HG02588 (cell line): Measurements from ENCODE around the gene CLEC18A.
"Not testable (repeated sequence)": the region's sequence is repeated elsewhere in the genome, so short reads cannot be mapped to it uniquely, and the experiment has no call there.

Experiments used
- ATAC-seq: cut with Tn5 transposase; IDR thresholded peaks from one replicate; pipeline ENCODE4 v1.9.1; 2021; ENCODE audit warnings: mild to moderate bottlenecking, moderate library complexity; ENCODE audit not compliant: unreplicated experiment

Gene CLEC18A

DNA sequence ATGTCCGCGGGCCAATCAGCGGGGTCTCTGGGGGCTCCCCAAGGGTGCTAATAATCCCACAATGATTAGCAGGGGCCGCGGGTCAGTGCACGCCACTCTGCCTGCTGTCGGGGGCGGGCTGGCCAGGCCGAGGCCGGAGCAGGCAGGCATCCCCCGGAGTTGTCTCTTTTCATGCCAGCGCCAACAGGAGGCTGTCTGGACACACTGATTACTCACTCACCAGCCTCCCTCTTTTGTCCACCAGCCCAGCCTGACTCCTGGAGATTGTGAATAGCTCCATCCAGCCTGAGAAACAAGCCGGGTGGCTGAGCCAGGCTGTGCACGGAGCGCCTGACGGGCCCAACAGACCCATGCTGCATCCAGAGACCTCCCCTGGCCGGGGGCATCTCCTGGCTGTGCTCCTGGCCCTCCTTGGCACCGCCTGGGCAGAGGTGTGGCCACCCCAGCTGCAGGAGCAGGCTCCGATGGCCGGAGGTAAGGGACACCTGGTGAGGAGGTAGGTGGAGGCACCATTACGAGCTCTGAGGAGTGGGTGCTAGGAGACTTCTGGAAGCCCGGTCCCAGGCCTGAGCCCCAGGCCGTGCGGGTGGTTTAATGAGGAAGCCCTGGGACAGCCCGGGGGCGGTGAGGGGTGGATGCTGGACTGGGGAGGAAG lies at the start of gene CLEC18A:
Gene CLEC18A, plus strand, starts transcription at position 318 of the 655 bp plus-strand sequence. Its CDS starts 33 bp downstream, at position 351.
- ATAC-seq = not testable (repeated sequence)

DNA sequence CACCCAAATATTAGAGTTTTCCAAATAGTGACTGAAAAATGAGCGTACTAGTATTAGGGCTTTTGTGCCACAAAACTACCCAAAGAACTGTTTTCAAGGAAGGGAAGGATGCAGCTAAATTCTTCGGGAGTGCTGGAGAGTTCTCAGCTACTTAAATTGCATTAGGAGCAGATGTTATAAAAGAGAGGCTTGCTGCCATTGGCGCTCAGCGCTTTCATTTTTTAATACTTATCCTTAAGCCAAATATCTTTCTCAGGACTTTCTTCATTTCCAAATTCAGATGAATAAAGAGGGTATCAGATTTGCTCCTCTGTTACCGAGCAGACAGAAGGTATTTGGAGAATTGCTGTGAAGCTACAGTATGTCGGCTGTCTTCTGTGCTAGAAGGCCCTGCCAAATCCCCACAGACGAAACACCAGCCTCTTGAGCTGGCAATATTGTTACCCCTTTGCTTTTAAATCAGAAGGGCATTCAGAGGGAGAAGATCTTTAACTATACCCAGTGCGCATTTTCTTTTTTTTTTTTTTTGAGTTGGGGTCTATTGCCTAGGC lies 47.2 kb upstream of the CLEC18A start:
- ATAC-seq = no peak

DNA sequence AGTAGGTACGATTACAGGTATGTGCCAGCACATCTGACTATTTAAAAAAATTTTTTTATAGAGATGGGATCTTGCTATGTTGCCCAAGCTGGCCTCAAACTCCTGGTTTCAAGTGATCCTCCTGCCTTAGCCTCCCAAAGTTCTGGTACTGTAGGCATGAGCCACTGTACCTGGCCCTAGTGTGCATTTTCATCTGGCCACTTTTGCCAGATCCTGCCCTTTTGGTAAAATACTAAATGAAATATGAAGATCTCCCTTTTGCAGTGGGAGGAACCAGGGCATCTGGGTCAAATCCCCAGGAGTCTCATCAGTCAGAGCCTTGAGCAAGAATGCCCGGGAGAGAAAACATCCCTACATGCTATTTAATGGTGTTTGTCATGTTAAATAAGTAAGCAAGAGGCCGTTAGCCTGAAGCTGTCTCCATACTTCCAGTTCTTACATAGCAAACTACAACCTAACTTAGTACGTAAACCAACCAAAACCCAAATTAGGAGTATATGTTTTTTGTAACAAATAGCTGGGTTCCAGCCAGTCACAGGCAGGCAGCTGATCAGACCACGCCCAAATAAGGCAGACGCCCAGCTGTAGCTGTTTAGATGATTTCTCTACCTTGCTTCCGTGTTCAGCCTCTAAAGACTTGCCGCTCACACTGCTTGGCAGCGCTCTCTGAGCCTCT lies 46.5 kb upstream of the CLEC18A start:
- ATAC-seq = no peak

DNA sequence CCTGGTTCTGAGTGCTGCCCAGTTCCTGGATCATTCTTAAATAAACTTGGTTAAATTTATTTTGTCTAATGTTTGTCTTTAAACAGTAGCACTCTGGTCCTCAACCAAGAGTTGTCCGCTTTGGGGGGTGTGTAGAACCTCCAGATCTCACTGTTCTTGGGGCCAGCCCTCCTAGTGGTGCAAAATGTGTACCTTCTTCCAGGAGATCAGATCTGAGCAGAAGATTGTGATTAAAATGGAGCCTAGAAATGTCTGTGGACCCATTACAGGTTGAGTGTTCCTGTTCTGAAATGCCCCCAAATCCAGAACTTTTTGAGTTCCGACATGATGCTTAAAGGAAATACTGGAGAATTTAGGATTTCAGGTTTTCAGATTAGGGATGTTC lies 46.0 kb upstream of the CLEC18A start:
- no peak for ATAC-seq

DNA sequence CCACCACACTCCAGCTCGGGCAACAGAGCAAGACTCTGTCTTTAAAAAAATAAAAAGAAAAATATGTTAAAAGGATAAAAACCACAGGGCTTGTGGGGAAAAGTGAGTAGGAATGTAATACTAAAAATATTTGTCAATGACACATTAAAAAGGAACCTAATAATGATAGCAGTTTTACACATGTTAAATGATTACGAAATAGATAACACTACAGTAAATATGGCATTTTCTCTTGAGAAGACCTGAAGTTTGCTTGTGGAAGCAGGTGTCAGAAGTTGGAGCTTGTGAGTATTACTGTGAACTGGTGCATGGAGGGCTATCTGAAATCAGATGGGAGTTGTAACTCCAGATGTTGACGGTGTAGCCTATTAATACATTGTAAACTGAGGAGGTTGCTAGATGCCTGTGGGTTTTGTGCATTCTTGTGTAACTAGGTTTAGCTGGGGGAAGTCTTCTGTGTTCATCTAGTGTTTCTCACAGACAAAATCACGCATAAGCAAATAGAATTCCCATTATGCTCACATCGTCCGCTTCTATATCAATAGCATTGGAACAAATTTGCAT lies 44.2 kb upstream of the CLEC18A start:
- ATAC-seq = no peak

DNA sequence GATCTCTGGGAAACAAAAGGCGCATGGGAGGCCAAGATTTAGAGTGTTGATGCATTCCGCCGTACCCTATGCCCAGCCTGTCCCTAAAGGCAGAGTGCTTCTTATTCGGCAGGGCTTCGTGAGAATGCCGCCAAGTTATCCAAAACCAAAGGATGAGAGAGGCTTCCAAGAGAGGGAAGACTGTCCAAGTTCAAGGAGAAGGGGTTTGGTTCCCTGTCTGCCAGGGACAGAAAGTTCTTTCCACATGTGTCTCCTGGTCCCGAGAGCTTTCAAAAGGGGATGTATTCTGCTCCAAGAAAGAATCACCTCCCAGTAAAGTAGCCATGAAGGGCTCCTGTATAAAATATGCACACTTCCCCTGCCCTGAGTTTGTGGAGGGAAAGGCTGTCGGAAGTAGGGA lies 42.1 kb upstream of the CLEC18A start:
- ATAC-seq = no peak

DNA sequence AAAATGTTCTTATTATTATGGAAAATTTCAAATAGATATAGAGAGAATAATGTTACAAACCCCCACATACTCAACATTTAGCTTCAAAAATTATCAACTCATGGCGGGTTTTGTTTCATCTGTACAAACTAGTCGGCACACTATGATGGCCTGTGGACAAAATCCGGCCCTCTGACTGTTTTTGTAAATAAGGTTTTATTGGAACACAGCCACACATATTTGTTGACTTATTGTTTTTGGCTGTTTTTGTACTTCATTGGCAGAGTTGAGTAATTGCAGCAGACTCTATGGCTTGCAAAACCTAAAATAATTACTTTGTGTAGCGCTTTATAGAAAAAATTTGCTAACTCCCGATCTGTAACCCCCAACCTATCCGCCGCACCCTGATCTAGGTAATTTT lies 41.4 kb upstream of the CLEC18A start:
- ATAC-seq = no peak

DNA sequence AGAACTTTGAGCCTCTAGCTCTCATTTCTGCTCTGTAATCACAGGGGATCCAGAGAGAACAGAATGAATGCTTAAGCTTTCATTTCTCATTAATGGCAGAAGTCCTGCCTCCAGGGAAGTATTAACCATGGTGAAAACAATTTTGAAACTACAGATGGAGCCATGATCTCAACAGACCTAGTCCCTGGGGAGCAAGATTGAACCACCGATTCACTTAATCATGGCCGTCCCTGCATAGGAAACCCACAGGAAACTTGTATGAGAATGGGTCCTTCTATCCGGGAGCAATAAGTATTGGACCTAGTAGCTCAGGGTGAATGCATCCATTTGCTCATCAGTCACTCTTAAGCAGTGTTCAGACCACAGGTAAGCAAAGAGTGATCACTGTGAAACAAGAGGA lies 40.2 kb upstream of the CLEC18A start:
- no peak for ATAC-seq

DNA sequence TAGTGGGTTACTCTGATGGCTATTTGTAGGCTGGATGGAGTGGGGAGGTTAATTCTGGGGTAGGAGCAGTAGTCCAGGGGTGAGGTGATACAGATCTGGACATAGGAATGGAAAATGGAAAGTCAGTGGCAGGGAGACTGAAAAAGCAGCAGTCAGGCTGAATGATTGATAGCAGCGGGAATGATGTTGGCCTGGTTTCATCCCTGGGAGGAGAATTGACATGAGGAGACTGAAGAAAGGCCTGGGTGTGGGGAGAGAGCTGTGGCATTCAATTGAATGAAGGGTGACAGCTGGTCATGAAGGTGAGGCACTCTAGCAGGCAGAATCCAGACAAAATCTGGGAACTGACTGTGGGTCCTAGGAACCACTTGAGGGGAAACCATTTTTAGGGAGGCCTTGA lies 34.7 kb upstream of the CLEC18A start:
- no peak for ATAC-seq

DNA sequence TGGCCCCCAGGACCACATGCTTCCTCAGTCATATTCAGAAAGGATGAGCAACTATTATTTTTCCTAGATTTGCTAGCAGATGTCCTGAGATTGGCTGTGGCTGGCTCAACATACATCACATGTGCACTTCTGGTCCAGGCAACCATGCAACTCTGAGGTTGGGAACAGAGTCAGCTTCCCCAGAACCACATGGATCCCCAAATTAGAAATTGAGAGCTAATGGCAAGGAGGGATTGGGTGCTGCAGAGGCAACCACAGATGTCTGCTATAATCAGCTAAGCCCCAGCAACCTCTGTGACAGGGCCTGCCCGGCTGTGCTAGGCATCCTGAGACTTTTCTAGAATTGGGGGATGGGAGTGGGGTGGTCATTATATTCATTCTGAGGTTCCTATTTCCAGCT lies 33.8 kb upstream of the CLEC18A start:
- ATAC-seq = no peak

DNA sequence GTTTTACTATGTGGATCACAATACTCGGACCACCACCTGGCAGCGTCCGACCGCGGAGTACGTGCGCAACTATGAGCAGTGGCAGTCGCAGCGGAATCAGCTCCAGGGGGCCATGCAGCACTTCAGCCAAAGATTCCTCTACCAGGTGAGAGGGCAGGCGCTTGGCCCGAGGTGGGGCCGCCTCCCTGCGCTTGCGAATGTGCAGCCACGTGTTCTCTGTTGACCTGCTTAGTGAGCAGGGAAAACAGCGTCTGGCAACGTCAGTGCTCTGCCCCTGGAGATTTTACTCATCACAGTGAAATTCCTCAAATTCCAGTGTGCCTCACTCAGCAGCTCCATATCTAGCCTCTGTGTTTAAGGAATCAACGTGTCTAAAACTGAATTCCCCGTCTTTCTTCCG lies 33.4 kb upstream of the CLEC18A start:
- no peak for ATAC-seq

DNA sequence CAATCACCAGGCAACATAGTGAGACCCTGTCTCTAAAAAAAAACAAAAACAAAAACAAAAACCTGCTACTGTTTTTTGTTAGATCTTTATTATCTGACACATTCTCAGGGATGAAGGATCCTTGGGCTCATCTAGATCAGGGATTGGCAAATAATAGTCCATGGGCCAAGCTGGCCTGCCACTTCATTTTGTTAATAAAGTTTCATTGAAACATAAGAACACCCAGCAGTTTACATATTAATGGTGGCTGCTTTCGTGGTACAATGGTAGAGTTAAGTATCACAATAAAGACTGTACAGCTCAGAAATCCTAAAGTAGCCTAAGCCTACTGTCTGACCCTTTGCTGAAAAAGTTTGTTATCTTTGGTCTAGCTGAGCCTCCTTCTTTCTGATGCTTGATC lies 32.9 kb upstream of the CLEC18A start:
- no peak for ATAC-seq

DNA sequence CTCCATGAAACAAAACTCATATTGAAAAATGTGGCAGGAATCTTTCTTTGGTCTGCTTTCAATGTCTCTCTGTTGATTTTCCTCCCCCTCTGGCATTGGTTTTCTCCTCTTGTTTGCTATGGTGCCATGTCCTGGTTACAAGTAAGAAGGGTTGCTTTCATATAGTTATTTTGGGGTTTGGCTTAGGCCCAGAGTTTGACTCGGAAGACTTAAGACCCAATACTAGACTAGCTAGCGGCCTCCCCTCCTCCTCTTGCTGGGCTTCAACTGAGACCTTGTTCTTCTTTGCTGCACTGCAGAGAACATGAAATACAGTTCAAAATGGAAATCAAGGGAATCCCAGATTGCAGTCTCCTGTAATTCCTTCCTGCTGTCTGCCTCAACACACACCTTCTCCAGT lies 30.0 kb upstream of the CLEC18A start:
- no peak for ATAC-seq

DNA sequence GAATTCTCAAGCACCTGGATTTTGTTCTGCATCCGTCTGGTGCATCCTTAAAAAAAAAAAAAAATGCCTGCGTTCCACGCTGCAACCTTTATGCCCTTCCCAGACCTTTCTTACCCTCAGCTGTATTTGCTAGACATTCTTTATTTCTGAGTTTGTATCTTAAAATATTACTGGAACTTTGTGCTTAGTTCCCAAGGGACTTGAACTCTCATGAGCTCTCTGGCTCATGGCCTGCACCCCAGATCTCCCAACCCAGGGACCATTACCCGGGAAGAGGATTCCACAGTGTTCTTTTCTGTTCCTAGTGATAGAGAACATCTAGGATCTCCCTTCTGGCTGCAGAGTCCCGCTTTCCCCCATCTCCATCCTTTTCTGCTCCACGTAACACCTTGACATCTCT lies 28.9 kb upstream of the CLEC18A start:
- no peak for ATAC-seq

DNA sequence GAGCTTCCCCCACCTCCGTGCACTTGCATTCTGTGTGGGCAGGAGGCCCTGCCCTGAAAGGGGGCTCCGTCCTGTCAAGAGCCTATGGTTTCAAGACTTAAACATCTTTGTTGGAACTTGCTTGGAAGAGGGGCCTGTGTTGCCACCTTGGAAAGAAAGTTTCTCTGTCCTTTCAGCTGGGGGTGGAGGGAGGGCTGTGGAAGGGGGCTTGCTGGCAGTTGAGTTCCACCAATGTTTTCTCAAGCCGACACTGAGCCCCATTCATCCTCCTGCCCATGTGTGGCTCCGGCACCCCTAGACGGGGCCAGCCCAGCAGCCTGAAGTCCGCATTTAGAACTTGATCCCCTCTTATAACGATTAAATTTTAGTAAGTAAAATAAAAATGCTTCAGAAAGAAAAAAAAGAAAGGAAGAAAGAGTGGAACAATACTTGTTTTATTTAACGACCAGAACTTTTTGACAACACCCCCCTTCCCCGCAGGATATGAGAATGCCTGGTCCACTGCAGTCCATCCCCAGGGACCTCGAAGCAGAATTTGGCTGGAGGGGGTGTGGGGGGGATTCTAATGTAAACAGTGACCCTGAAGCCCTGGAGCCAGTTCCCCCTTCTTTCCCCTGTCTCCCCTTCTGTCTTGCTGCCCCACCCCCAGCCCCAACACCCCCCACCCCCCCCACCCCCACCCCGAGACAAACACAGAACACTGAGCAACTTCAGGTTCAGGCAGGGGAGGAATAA lies 26.9 kb upstream of the CLEC18A start:
- no peak for ATAC-seq

DNA sequence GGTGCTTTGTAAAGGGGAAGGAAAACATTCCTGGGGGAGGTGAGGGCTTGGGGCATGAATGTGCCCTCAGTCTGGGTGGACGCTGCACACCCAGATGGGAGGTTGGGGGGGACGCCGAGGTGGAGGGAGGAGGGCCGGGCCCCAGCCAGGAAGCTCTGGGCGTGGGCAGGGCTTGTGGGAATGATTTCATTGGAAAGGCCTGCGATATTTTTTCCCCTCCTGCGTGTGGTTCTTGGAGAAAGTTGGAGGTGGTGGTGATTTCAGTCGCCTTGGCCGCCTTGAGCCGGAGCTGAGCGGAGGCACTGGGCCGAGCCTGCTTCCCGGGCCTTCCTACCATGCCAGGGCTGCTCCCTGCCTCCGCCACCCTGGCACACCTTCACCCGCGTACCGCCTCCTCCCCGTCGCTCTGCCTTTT lies 26.4 kb upstream of the CLEC18A start:
- no peak for ATAC-seq

DNA sequence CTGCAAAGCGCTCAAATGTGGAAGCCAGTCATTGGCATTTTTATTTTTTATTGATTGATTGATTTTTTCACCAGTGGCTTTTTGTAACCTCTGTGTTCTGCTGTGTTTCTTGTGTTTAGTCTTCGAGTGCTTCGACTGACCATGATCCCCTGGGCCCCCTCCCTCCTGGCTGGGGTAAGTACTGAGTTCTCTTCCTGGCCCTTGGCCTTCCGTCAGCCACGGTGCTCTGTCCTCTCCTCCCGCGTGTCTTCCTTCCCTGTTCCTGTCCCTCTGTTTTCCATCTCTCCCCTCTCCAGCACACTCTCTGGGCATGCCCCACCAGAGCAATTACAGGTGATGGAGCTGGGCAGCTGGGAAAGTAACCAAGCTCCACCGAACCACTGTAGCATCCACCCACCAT lies 25.8 kb upstream of the CLEC18A start:
- ATAC-seq = no peak

DNA sequence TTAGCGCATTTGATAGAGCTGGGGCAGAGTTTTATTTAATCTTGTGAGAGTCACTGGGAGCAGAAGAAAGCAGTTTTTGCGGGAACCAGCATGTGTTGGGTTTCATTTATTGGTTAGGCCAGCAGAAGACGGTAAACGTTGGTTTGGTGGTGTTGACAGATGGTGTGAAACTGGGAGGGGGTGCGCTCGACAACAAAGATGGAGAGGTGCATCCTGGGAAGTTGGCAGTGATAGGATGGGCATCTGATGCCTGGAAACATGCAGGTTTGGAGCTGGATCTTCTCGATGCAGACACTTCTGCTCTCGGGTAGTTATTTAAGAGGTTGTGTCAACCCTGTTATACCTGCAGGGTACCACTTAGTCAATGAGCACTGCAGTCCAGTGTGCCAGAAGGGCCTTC lies 24.9 kb upstream of the CLEC18A start:
- ATAC-seq = no peak

DNA sequence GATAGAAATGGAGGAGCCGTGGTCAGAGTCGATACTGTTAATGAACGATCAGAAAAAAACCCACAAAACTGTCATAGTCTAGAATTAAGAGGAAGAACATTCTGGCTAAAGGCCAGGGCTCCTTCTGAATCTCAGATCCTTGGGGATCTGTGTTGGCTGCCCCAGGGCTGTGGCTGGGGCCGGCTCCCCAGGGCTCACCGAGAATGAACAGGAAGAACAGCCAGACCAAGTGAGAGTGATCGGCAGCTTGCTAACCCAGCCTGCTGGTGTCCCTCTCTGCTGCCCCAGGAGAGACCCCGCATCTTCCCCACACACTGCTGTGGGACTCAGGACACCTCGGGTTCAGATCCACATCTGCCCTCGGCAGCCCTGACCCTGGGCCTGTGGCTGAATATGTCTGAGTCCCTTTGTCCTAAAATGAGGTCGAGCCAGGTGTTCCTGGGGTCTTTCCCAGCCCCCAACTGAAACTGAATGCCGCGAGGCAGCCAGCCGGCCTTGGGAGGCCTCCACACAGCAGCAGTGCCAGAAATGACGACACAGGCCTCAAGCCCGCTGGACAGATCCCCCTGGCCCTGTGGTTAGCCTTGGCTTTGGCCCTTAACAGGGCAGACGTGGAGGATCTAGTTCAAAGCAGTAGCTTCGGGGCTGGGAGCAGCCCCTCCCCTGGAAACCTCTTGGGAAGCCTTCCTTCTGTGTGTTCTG lies 23.9 kb upstream of the CLEC18A start:
- ATAC-seq = no peak

DNA sequence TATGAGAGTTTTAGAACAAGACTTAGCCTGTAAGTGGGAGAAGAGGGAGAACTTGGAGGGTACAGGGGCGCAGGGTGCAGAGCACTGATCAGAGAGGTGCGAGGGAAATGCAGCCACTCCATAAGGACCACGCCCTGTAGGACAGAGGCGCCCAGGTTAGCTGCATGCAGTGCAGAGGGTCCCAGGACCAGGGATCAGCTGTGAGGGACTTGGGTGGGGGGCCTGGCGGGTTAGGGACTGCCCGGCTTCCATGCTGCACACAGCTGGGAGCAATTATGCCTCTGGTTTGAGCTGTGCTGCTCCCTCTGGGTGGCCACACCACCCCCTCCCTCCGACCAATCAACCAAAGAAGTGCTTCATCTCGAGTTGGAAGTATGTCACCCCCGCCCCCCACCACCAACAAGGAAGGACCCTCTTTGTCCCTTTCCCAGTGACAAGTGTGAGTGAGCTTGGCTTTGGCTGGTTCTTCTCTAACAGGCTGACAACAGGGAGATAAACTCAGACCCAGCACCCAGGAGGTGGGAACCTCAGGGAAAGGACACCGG lies 22.2 kb upstream of the CLEC18A start:
- ATAC-seq = no peak

DNA sequence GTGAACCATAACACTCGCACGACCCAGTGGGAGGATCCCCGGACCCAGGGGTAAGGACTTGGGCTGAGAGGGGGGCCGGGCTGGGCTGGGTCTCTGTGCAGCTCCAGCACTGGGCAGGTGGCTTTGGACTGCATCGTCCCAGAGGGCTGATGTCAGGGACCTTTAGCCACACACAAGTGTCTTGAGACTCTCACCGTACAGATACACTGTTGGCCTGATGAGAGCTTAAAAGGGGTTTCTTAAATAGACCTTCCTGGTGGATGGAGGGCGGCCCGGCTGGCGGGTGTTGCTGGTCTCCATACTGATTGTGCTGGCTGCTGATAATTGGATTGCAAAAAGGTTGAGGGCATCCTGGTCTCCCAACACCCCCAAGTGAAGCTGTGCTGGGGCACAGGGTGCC lies 21.7 kb upstream of the CLEC18A start:
- no peak for ATAC-seq
